ENCODE measurements around the gene RSBN1L. TPM values are rescaled to one million over a fixed set of nuclear protein-coding genes. Genes with fewer than 3 reads are reported as not detected.
A peak's percentile ranks its signal among the peaks of the same experiment; 100 is the strongest.

The RSBN1L gene
- total RNA-seq, 1 donor from 2014 or later, result 10.4 TPM

- no peak for TF ChIP-seq CTCF (IDR thresholded peaks at IDR 0.05)
- no peaks in the 10 kb centered on the region for H3K27me3 Mint-ChIP-seq (ENCODE audit: low read depth)
- peaks cover 7% of the 10 kb centered on the region for H3K36me3 Mint-ChIP-seq (ENCODE audit: low read depth)
- H3K9me3 Mint-ChIP-seq (ENCODE audit: low read depth), result no peaks in the 10 kb centered on the region
- peak overlapping the region; percentile 91 for H3K27ac Mint-ChIP-seq (ENCODE audit: unreplicated experiment)
- H3K4me1 Mint-ChIP-seq (ENCODE audit: low read depth), result peaks cover 46% of the 10 kb centered on the region
- H3K4me3 Mint-ChIP-seq (ENCODE audit: unreplicated experiment), result peak overlapping the region; percentile 81
- DNase-seq (ENCODE audit: low spot score), result no peak
Observed at GRCh38 chr7:77796960-77797359, 100.7 kb downstream of the RSBN1L start.

- Mint-ChIP-seq H3K36me3 (ENCODE audit: low read depth) (peaks cover 7% of the 10 kb centered on the region), H3K27ac (ENCODE audit: unreplicated experiment) (peak overlapping the region; percentile 91), H3K9me3 (ENCODE audit: low read depth) (no peaks in the 10 kb centered on the region), H3K4me1 (ENCODE audit: low read depth) (peaks cover 45% of the 10 kb centered on the region), H3K27me3 (ENCODE audit: low read depth) (no peaks in the 10 kb centered on the region), H3K4me3 (ENCODE audit: unreplicated experiment) (peak overlapping the region; percentile 81)
- no peak for DNase-seq (ENCODE audit: low spot score)
- no peak for TF ChIP-seq CTCF (IDR thresholded peaks at IDR 0.05)
Observed at GRCh38 chr7:77797734-77798393, 101.6 kb downstream of the RSBN1L start.

GRCh38 chr7:77798394-77799077, 102.3 kb downstream of the RSBN1L start, which contains the start of the genes PHTF2 and TMEM60:
Gene PHTF2, plus strand, starts transcription at chr7:77798773.
Gene TMEM60, minus strand, starts transcription at chr7:77798434. Its CDS starts 4,061 bp downstream, at chr7:77794373.
- Mint-ChIP-seq H3K27me3 (ENCODE audit: low read depth) (no peaks in the 10 kb centered on the region), H3K36me3 (ENCODE audit: low read depth) (peaks cover 7% of the 10 kb centered on the region), H3K4me3 (ENCODE audit: unreplicated experiment) (peak within 1 kb of the TSS; percentile 81), H3K4me1 (ENCODE audit: low read depth) (peaks cover 50% of the 10 kb centered on the region), H3K9me3 (ENCODE audit: low read depth) (no peaks in the 10 kb centered on the region), H3K27ac (ENCODE audit: unreplicated experiment) (peak within 1 kb of the TSS; percentile 91)
- DNase-seq (ENCODE audit: low spot score), result peak; percentile 99
- TF ChIP-seq CTCF (IDR thresholded peaks at IDR 0.05), result peak; percentile 79

GRCh38 chr7:77799078-77799964, 103.1 kb downstream of the RSBN1L start:
- H3K4me3 Mint-ChIP-seq (ENCODE audit: unreplicated experiment), result peak overlapping the region; percentile 81
- TF ChIP-seq CTCF (IDR thresholded peaks at IDR 0.05), result peak; percentile 65
- H3K27ac Mint-ChIP-seq (ENCODE audit: unreplicated experiment), result peak overlapping the region; percentile 91
- H3K4me1 Mint-ChIP-seq (ENCODE audit: low read depth), result peaks cover 44% of the 10 kb centered on the region
- H3K27me3 Mint-ChIP-seq (ENCODE audit: low read depth), result no peaks in the 10 kb centered on the region
- H3K36me3 Mint-ChIP-seq (ENCODE audit: low read depth), result peaks cover 2% of the 10 kb centered on the region
- no peak for DNase-seq (ENCODE audit: low spot score)
- no peaks in the 10 kb centered on the region for H3K9me3 Mint-ChIP-seq (ENCODE audit: low read depth)

- no peak for DNase-seq (ENCODE audit: low spot score)
- peak overlapping the region; percentile 81 for H3K4me3 Mint-ChIP-seq (ENCODE audit: unreplicated experiment)
- H3K27ac Mint-ChIP-seq (ENCODE audit: unreplicated experiment), result peak overlapping the region; percentile 91
- peaks cover 40% of the 10 kb centered on the region for H3K4me1 Mint-ChIP-seq (ENCODE audit: low read depth)
- no peaks in the 10 kb centered on the region for H3K27me3 Mint-ChIP-seq (ENCODE audit: low read depth)
- H3K36me3 Mint-ChIP-seq (ENCODE audit: low read depth), result no peaks in the 10 kb centered on the region
- H3K9me3 Mint-ChIP-seq (ENCODE audit: low read depth), result peaks cover 5% of the 10 kb centered on the region
- TF ChIP-seq CTCF (IDR thresholded peaks at IDR 0.05), result no peak
Observed at GRCh38 chr7:77800158-77800557, 103.9 kb downstream of the RSBN1L start.
